ENCODE measurements around the gene SRL.

- TF ChIP-seq CTCF (conservative IDR thresholded peaks at IDR 0.05; ENCODE audit: low read depth, low read length), result no peak
- TF ChIP-seq EZH2 (IDR thresholded peaks at IDR 0.05; ENCODE audit: low read length, unreplicated experiment), result no peak
These were observed 33.5 kb downstream of the SRL start for GRCh38 chr16:4208341-4208751.

Measured in PC-3 (cell line).